HUES48 (cell line): ENCODE measurements around the gene SEC24D.
"Not testable (repeated sequence)": the region's sequence is repeated elsewhere in the genome, so short reads cannot be mapped to it uniquely, and the experiment has no call there.

Experiments used
- H3K27ac ChIP-seq: one replicate; pipeline ENCODE4 v1.7.0; 2013; ENCODE audit warnings: low read depth, low read length, inconsistent platforms
- H3K27me3 ChIP-seq: 2 replicates; pipeline ENCODE4 v1.6.1; 2013; ENCODE audit warnings: mild to moderate bottlenecking, low read length; ENCODE audit not compliant: control insufficient read depth, insufficient read depth
- H3K36me3 ChIP-seq: 2 replicates; pipeline ENCODE4 v1.6.1; 2013; ENCODE audit warnings: low read length; ENCODE audit not compliant: control insufficient read depth, insufficient read depth
- H3K4me1 ChIP-seq: 2 replicates; pipeline ENCODE4 v1.6.1; 2013; ENCODE audit warnings: mild to moderate bottlenecking, low read length; ENCODE audit not compliant: control insufficient read depth, insufficient read depth
- H3K4me3 ChIP-seq: 2 replicates; pipeline ENCODE4 v1.5.1; 2013; ENCODE audit warnings: mild to moderate bottlenecking, low read depth, low read length
- H3K9ac ChIP-seq: 2 replicates; pipeline ENCODE4 v1.6.1; 2013; ENCODE audit warnings: mild to moderate bottlenecking, low read depth, low read length, moderate library complexity
- H3K9me3 ChIP-seq: 2 replicates; pipeline ENCODE4 v1.6.1; 2013; ENCODE audit warnings: low read length; ENCODE audit not compliant: control insufficient read depth, insufficient read depth

SEC24D gene

DNA sequence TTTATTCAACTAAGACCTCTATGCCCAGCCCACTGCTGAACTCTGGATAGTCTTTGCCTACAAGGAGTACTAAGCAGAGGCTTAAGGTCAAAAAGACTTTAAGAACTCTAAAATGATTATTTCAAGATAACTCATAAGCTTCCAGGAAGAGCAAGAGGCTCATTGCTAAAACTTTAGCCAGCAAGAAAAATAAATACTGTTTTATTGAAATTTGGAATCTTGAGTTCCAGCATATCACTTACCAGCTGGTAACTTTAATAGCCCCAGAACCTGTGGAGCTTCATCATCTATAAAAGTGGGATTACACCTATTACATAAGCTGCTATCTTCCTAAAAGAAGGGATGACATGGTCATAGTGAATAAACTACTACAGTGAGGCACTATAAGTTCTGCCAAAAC, 47.0 kb downstream of the SEC24D start:
- Histone ChIP-seq H3K27ac (no peak overlapping the region), H3K36me3 (peaks cover 42% of the 10 kb centered on the region)

DNA sequence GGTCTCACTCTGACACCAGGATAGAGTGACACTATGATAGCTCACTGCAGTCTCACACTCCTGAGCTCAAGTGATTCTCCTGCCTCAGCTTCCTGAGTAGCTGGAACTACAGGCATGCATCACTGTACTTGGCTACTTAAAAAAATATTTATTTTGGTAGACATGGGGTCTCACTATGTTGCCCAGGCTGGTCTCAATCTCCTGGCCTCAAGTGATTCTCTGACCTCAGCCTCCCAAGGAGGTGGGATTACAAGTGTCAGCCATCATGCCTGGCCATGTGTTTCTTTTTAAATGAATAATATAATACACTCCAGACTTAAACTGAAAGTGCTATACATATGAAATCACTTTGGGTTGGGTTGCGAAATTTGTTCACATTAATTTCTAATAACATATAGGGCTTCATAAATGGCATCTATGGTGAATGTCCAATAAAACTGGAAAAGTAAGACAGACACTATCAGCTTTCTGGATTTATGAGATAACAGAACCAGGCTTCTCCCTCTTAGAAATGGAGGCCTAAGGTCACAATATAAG, 48.0 kb downstream of the SEC24D start:
- H3K4me3 ChIP-seq, result no peak overlapping the region
- H3K9me3 ChIP-seq, result peaks cover 5% of the 10 kb centered on the region; the same call in 1 of the 2 replicates
- H3K27me3 ChIP-seq, result no peaks in the 10 kb centered on the region
- H3K27ac ChIP-seq, result no peak overlapping the region
- H3K9ac ChIP-seq, result no peak overlapping the region
- H3K36me3 ChIP-seq, result peaks cover 46% of the 10 kb centered on the region
- H3K4me1 ChIP-seq, result no peaks in the 10 kb centered on the region

More for the DNA sequence above, 47.0 kb downstream of the SEC24D start:
- Histone ChIP-seq H3K4me1 (no peaks in the 10 kb centered on the region), H3K4me3 (no peak overlapping the region), H3K9ac (no peak overlapping the region), H3K27me3 (no peaks in the 10 kb centered on the region), H3K9me3 (no peaks in the 10 kb centered on the region)

GRCh38 chr4:118784776-118785175, 51.1 kb downstream of the SEC24D start:
- H3K27me3 ChIP-seq, result no peaks in the 10 kb centered on the region
- no peak overlapping the region for H3K27ac ChIP-seq
- H3K4me1 ChIP-seq, result no peaks in the 10 kb centered on the region
- H3K9me3 ChIP-seq, result peaks cover 9% of the 10 kb centered on the region
- no peak overlapping the region for H3K9ac ChIP-seq
- H3K36me3 ChIP-seq, result peaks cover 54% of the 10 kb centered on the region
- no peak overlapping the region for H3K4me3 ChIP-seq

- peaks cover 9% of the 10 kb centered on the region for H3K9me3 ChIP-seq
- H3K27ac ChIP-seq, result no peak overlapping the region
- no peak overlapping the region for H3K9ac ChIP-seq
- no peaks in the 10 kb centered on the region for H3K4me1 ChIP-seq
- H3K27me3 ChIP-seq, result no peaks in the 10 kb centered on the region
- peaks cover 49% of the 10 kb centered on the region for H3K36me3 ChIP-seq
- H3K4me3 ChIP-seq, result no peak overlapping the region
Measured at GRCh38 chr4:118783887-118784286, 52.0 kb downstream of the SEC24D start.

DNA sequence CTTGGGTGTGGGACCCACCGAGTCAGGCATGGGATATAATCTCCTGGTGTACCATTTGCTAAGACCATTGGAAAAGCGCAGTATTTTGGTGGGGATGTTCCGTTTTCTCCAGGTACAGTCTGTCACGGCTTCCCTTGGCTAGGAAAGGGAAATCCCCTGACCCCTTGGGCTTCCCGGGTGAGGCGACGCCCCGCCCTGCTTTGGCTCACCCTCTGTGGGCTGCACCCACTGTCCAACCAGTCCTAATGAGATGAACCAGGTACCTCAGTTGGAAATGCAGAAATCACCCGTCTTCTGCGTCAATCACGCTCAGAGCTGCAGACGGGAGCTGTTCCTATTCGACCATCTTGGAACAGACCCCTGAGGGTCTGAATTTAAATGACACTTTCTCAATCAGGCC, 53.0 kb downstream of the SEC24D start:
- peaks cover 41% of the 10 kb centered on the region for H3K36me3 ChIP-seq
- H3K9me3 ChIP-seq, H3K4me3 ChIP-seq, H3K27ac ChIP-seq, H3K27me3 ChIP-seq, H3K4me1 ChIP-seq, H3K9ac ChIP-seq: not testable (repeated sequence)

DNA sequence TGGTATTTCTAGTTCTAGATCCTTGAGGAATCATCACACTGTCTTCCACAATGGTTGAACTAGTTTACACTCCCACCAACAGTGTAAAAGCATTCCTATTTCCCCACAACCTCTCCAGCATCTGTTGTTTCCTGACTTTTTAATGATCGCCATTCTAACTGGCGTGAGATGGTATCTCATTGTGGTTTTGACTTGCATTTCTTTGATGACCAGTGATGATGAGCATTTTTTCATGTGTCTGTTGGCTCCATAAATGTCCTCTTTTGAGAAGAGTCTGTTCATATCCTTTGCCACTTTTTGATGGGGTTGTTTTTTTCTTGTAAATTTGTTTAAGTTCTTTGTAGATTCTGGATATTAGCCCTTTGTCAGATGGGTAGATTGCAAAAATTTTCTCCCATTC, 58.3 kb downstream of the SEC24D start:
- H3K27me3 ChIP-seq, H3K36me3 ChIP-seq, H3K27ac ChIP-seq, H3K9me3 ChIP-seq, H3K9ac ChIP-seq, H3K4me3 ChIP-seq: not testable (repeated sequence)
- H3K4me1 ChIP-seq, result peaks cover 18% of the 10 kb centered on the region

DNA sequence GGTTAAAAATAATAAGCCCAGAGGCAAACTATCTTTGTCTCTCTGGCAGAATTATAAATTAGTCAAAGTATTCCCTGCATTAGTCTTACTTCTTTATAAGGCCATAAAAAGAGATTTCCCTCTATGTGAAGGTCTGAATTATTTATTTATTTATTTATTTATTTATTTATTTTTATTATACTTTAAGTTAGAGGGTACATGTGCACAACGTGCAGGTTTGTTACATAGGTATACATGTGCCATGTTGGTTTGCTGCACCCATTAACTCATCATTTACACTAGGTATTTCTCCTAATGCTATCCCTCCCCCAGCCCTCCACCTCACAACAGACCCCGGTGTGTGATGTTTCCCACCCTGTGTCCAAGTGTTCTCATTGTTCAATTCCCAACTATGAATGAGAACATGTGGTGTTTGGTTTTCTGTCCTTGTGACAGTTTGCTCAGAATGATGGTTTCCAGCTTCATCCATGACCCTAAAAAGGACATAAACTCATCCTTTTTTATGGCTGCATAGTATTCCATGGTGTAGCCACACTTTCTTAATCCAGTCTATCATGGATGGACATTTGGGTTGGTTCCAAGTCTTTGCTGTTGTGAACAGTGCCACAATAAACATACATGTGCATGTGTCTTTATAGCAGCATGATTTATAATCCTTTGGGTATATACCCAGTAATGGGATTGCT, 58.8 kb downstream of the SEC24D start:
- peaks cover 19% of the 10 kb centered on the region for H3K4me1 ChIP-seq
- H3K4me3 ChIP-seq, H3K9ac ChIP-seq, H3K9me3 ChIP-seq, H3K27me3 ChIP-seq, H3K27ac ChIP-seq, H3K36me3 ChIP-seq: not testable (repeated sequence)

GRCh38 chr4:118776157-118776954, 59.6 kb downstream of the SEC24D start:
- no peaks in the 10 kb centered on the region for H3K9me3 ChIP-seq
- H3K9ac ChIP-seq, result no peak overlapping the region
- no peak overlapping the region for H3K27ac ChIP-seq
- no peaks in the 10 kb centered on the region for H3K27me3 ChIP-seq
- no peak overlapping the region for H3K4me3 ChIP-seq
- peaks cover 19% of the 10 kb centered on the region for H3K4me1 ChIP-seq
- H3K36me3 ChIP-seq, result no peaks in the 10 kb centered on the region; the same call in 1 of the 2 replicates

- Histone ChIP-seq H3K9me3 (no peaks in the 10 kb centered on the region), H3K9ac (no peak overlapping the region), H3K4me1 (peaks cover 19% of the 10 kb centered on the region), H3K27ac (no peak overlapping the region), H3K4me3 (no peak overlapping the region), H3K36me3 (peaks cover under 1% of the 10 kb centered on the region; the same call in 1 of the 2 replicates), H3K27me3 (no peaks in the 10 kb centered on the region)
Measured at GRCh38 chr4:118775405-118775804, 60.5 kb downstream of the SEC24D start.

- Histone ChIP-seq H3K27me3 (no peaks in the 10 kb centered on the region), H3K9me3 (no peaks in the 10 kb centered on the region), H3K9ac (no peak overlapping the region), H3K4me1 (peaks cover 19% of the 10 kb centered on the region), H3K4me3 (no peak overlapping the region), H3K36me3 (peaks cover 4% of the 10 kb centered on the region; the same call in 1 of the 2 replicates), H3K27ac (no peak overlapping the region)
Measured at GRCh38 chr4:118774989-118775388, 60.9 kb downstream of the SEC24D start.

DNA sequence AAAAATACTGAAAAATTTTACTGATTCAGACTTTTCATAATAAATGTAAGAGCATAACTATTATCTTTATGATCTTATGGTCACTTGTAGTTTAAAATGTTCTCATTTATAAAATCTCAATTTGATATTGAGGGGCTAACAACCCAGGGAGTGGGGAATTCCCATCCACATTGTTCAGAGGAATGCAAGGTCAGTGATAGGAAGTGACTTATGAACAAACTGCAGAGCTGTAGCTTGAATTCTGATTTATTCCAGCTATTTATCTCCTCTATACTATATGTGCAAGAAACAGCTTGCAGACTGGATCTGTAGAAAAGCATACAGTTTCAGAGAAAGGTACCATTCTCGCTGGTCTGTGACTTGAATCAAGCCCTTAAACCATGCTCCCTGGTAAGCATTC, 61.6 kb downstream of the SEC24D start:
- Histone ChIP-seq H3K27me3 (no peaks in the 10 kb centered on the region), H3K36me3 (peaks cover 5% of the 10 kb centered on the region; the same call in 1 of the 2 replicates), H3K9me3 (no peaks in the 10 kb centered on the region), H3K9ac (no peak overlapping the region), H3K27ac (no peak overlapping the region), H3K4me3 (no peak overlapping the region), H3K4me1 (peaks cover 19% of the 10 kb centered on the region)
